ENCODE data around the gene SDHAF1.

The SDHAF1 gene

GRCh38 chr19:35966771-35967170 is 28.2 kb upstream of the SDHAF1 start:
- TF ChIP-seq POLR2AphosphoS5 (IDR thresholded peaks at IDR 0.05; ENCODE audit: low read depth) (no peak), CTCF (IDR thresholded peaks at IDR 0.05; ENCODE audit: insufficient read depth, low read length) (no peak), REST (IDR thresholded peaks at IDR 0.05; ENCODE audit: insufficient replicate concordance, low read depth) (no peak), SPI1 (IDR thresholded peaks at IDR 0.05; ENCODE audit: borderline replicate concordance, low read depth) (no peak), GABPA (IDR thresholded peaks at IDR 0.05; ENCODE audit: low read depth) (no peak)
- Histone ChIP-seq H3K4me3 (replicated peaks; ENCODE audit: insufficient read depth, low read length) (no peak overlapping the region), H3K27ac (replicated peaks) (no peak overlapping the region), H3K27me3 (ENCODE audit: insufficient read depth, poor library complexity, severe bottlenecking) (no peaks in the 10 kb centered on the region)
- DNase-seq (ENCODE audit: low read depth in 1 of 2, low spot score in 1 of 2), result no peak

GRCh38 chr19:35973487-35973886 is 21.5 kb upstream of the SDHAF1 start:
- TF ChIP-seq CTCF (IDR thresholded peaks at IDR 0.05; ENCODE audit: insufficient read depth, low read length) (no peak), REST (IDR thresholded peaks at IDR 0.05; ENCODE audit: insufficient replicate concordance, low read depth) (peak; percentile 78), GABPA (IDR thresholded peaks at IDR 0.05; ENCODE audit: low read depth) (no peak)
- DNase-seq (ENCODE audit: low read depth in 1 of 2, low spot score in 1 of 2), result no peak
- Histone ChIP-seq H3K27ac (replicated peaks) (no peak overlapping the region), H3K4me3 (replicated peaks; ENCODE audit: insufficient read depth, low read length) (no peak overlapping the region), H3K27me3 (ENCODE audit: insufficient read depth, poor library complexity, severe bottlenecking) (no peaks in the 10 kb centered on the region)

GRCh38 chr19:35975608-35976214 is 19.3 kb upstream of the SDHAF1 start:
- no peaks in the 10 kb centered on the region for H3K27me3 ChIP-seq (ENCODE audit: insufficient read depth, poor library complexity, severe bottlenecking)
- H3K27ac ChIP-seq (replicated peaks), result no peak overlapping the region
- no peak for DNase-seq (ENCODE audit: low read depth in 1 of 2, low spot score in 1 of 2)
- no peak overlapping the region for H3K4me3 ChIP-seq (replicated peaks; ENCODE audit: insufficient read depth, low read length)
- TF ChIP-seq POLR2AphosphoS5 (IDR thresholded peaks at IDR 0.05; ENCODE audit: low read depth) (no peak), GABPA (IDR thresholded peaks at IDR 0.05; ENCODE audit: low read depth) (no peak), CTCF (IDR thresholded peaks at IDR 0.05; ENCODE audit: insufficient read depth, low read length) (no peak), SPI1 (IDR thresholded peaks at IDR 0.05; ENCODE audit: borderline replicate concordance, low read depth) (no peak), REST (IDR thresholded peaks at IDR 0.05; ENCODE audit: insufficient replicate concordance, low read depth) (peak; percentile 99)

Measured in HL-60 (cell line).